ENCODE measurements around the gene NLRP4.
"Not testable (repeated sequence)": the region's sequence is repeated elsewhere in the genome, so short reads cannot be mapped to it uniquely, and the experiment has no call there.

- not testable (repeated sequence) for TF ChIP-seq EZH2 (optimal IDR thresholded peaks at IDR 0.05; ENCODE audit: low read depth, low read length); CTCF (IDR thresholded peaks at IDR 0.05; ENCODE audit: low read length); EZH2phosphoT487 (IDR thresholded peaks at IDR 0.05; ENCODE audit: low read length)
Measured at GRCh38 chr19:55929258-55929657, 92.9 kb downstream of the NLRP4 start.
